Trophoblast cell (in vitro differentiated cells and primary cell): Measurements from ENCODE around the gene RARB.
A peak's percentile ranks its signal among the peaks of the same experiment; 100 is the strongest.

Source experiments
- DNase-seq, 2 donors: peaks; one replicate each; pipeline ENCODE4 v3.0.0-alpha.2; 2016
- H2AFZ ChIP-seq: 2 replicates; pipeline ENCODE4 v1.6.1; 2013; ENCODE audit warnings: low read length, moderate library complexity, mild to moderate bottlenecking; ENCODE audit not compliant: insufficient read depth, poor library complexity
- H2AK5ac ChIP-seq: 2 replicates; pipeline ENCODE4 v1.6.1; 2013; ENCODE audit warnings: mild to moderate bottlenecking, low read length
- H2BK120ac ChIP-seq: 2 replicates; pipeline ENCODE4 v1.6.1; 2013; ENCODE audit warnings: low read length, mild to moderate bottlenecking, moderate library complexity; ENCODE audit not compliant: insufficient read depth, poor library complexity
- H2BK12ac ChIP-seq: 2 replicates; pipeline ENCODE4 v1.6.1; 2013; ENCODE audit warnings: mild to moderate bottlenecking, low read length, moderate library complexity
- H2BK5ac ChIP-seq: 2 replicates; pipeline ENCODE4 v1.6.1; 2013; ENCODE audit warnings: low read length, low read depth, moderate library complexity, mild to moderate bottlenecking; ENCODE audit not compliant: poor library complexity
- H3K14ac ChIP-seq: 2 replicates; pipeline ENCODE4 v1.6.1; 2013; ENCODE audit warnings: mild to moderate bottlenecking, low read length
- H3K18ac ChIP-seq: 2 replicates; pipeline ENCODE4 v1.6.1; 2013; ENCODE audit warnings: mild to moderate bottlenecking, low read length
- H3K23ac ChIP-seq: 2 replicates; pipeline ENCODE4 v1.6.1; 2013; ENCODE audit warnings: low read length
- H3K27ac ChIP-seq: 2 replicates; pipeline ENCODE4 v1.5.1; 2013; ENCODE audit warnings: low read depth, mild to moderate bottlenecking, inconsistent platforms, low read length, moderate library complexity
- H3K27me3 ChIP-seq: 2 replicates; pipeline ENCODE4 v1.6.1; 2013; ENCODE audit warnings: inconsistent platforms, mild to moderate bottlenecking, low read length, moderate library complexity; ENCODE audit not compliant: insufficient read depth
- H3K36me3 ChIP-seq, 2 experiments: 1 replicate in 1 of 2; 2 replicates in 1 of 2; pipeline ENCODE4 v1.6.1; 2013; ENCODE audit warnings: low read length in 2 of 2, mild to moderate bottlenecking in 2 of 2, moderate library complexity in 1 of 2; ENCODE audit not compliant: insufficient read depth in 2 of 2, control insufficient read depth in 1 of 2
- H3K4ac ChIP-seq: 2 replicates; pipeline ENCODE4 v1.6.1; 2013; ENCODE audit warnings: low read depth, mild to moderate bottlenecking, low read length, moderate library complexity
- H3K4me1 ChIP-seq, 2 experiments: 1 replicate in 1 of 2; 2 replicates in 1 of 2; pipeline ENCODE4 v1.6.1; 2013; ENCODE audit warnings: low read length in 2 of 2, mild to moderate bottlenecking in 2 of 2, moderate library complexity in 1 of 2; ENCODE audit not compliant: insufficient read depth in 2 of 2, control insufficient read depth in 1 of 2
- H3K4me2 ChIP-seq: 2 replicates; pipeline ENCODE4 v1.6.1; 2013; ENCODE audit warnings: inconsistent platforms, mild to moderate bottlenecking, low read length, moderate library complexity
- H3K4me3 ChIP-seq: 2 replicates; pipeline ENCODE4 v1.5.1; 2013; ENCODE audit warnings: mild to moderate bottlenecking, low read depth, low read length, inconsistent platforms
- H3K79me1 ChIP-seq: one replicate; pipeline ENCODE4 v1.6.1; 2013; ENCODE audit warnings: low read length
- H3K79me2 ChIP-seq: 2 replicates; pipeline ENCODE4 v1.6.1; 2013; ENCODE audit warnings: low read length, mild to moderate bottlenecking; ENCODE audit not compliant: control insufficient read depth, insufficient read depth, poor library complexity
- H3K9ac ChIP-seq: 2 replicates; pipeline ENCODE4 v1.6.1; 2013; ENCODE audit warnings: mild to moderate bottlenecking, low read length
- H3K9me3 ChIP-seq: 2 replicates; pipeline ENCODE4 v1.6.1; 2013; ENCODE audit warnings: low read depth, mild to moderate bottlenecking, control low read depth, inconsistent platforms, low read length; ENCODE audit not compliant: insufficient read depth
- H4K12ac ChIP-seq: 2 replicates; pipeline ENCODE4 v1.6.1; 2013; ENCODE audit warnings: low read depth, mild to moderate bottlenecking, low read length, moderate library complexity
- H4K8ac ChIP-seq: 2 replicates; pipeline ENCODE4 v1.6.1; 2013; ENCODE audit warnings: low read depth, mild to moderate bottlenecking, low read length, moderate library complexity
- H4K91ac ChIP-seq: one replicate; pipeline ENCODE4 v1.6.1; 2013; ENCODE audit warnings: low read depth, mild to moderate bottlenecking, low read length, moderate library complexity
- WGBS: extraction: QIAGEN DNeasy Blood & Tissue Kit; methylation state at CpG from one replicate; pipeline ENCODE4 v1.1.7; 2013; ENCODE audit warnings: missing lambda C conversion rate; ENCODE audit not compliant: insufficient read length, insufficient coverage; ENCODE audit errors: extremely low coverage; 5-methylcytosine and 5-hydroxymethylcytosine counted together

Gene RARB

DNA sequence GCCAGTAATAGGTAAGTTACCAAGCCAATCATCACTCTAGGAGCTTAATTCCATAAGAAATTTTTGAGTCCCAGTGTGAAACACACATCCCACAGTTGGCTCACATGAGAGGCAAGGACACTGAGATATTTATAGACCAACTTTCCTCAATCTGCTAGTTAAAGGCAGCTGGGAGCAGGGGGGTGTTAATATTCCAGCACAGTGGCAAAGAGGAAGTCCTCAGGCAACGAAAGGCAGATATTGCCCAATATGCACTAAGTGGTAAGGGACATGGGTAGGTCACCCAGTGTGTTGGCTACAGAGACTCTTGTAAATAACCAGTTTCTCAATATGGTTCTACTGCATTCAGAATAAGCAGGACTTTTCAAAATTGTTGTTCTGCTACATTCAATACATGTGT, 175.6 kb downstream of the RARB start:
- DNase-seq, result peak; percentile 71 to 87
- Histone ChIP-seq H3K4me1 (no peaks in the 10 kb centered on the region), H4K12ac (no peak overlapping the region), H3K4ac (no peak overlapping the region), H4K91ac (no peak overlapping the region), H3K9me3 (no peaks in the 10 kb centered on the region), H2AFZ (no peak overlapping the region), H3K4me3 (no peak overlapping the region), H3K79me1 (no peaks in the 10 kb centered on the region), H2BK120ac (no peak overlapping the region), H2BK12ac (no peak overlapping the region), H3K4me2 (no peak overlapping the region), H3K14ac (no peak overlapping the region), H3K36me3 (peaks cover 7 to 9% of the 10 kb centered on the region in 2 experiments), H3K79me2 (no peaks in the 10 kb centered on the region), H3K9ac (no peak overlapping the region), H3K23ac (no peak overlapping the region), H2AK5ac (no peak overlapping the region), H3K27ac (no peak overlapping the region), H2BK5ac (no peak overlapping the region), H3K18ac (no peak overlapping the region), H4K8ac (no peak overlapping the region), H3K27me3 (no peaks in the 10 kb centered on the region)
- WGBS, result no CpG with 5 or more reads among the region's 1 CpG

DNA sequence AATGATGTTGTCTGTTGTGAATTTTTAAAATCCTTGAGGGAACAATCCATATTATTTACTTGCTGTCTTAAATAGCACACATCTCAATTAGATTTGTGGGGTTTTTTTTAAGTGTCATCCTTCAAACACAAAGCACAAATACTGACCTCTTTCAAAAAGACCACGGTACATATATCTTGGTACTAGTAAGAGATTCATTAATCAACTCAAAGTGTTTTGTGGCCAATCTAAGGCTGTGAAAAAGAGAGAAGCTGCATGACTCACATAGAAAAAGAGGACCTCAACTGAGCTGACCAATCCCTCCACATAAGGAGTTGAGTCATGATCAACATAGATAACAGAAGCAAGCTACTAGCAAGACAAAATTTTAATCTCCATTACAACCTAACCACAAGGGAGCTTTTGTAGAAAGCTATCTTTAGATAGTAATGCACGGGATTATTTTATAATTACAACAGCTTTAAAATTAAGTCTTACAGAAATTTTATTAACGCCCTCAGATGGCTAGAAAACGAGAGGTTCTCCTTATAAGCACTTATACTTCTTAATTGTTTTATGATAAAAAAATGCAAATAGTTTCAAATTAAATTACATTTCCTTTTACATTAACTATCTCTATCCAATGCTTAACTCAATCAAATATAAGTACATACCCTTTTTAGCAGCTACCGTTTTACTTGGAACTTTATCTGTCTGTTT, 176.2 kb downstream of the RARB start:
- no peak overlapping the region for H3K4me3 ChIP-seq
- H2AFZ ChIP-seq, result no peak overlapping the region
- H3K4me1 ChIP-seq, result no peaks in the 10 kb centered on the region
- no CpG with 5 or more reads among the region's 5 CpGs for WGBS
- H3K4ac ChIP-seq, result no peak overlapping the region
- H3K27me3 ChIP-seq, result no peaks in the 10 kb centered on the region
- H3K4me2 ChIP-seq, result no peak overlapping the region
- H3K79me1 ChIP-seq, result no peaks in the 10 kb centered on the region
- H4K91ac ChIP-seq, result no peak overlapping the region
- H2AK5ac ChIP-seq, result no peak overlapping the region
- no peak overlapping the region for H3K23ac ChIP-seq
- no peaks in the 10 kb centered on the region for H3K9me3 ChIP-seq
- no peaks in the 10 kb centered on the region for H3K79me2 ChIP-seq
- no peak overlapping the region for H3K9ac ChIP-seq
- no peak overlapping the region for H3K18ac ChIP-seq
- H3K14ac ChIP-seq, result no peak overlapping the region
- no peak overlapping the region for H2BK5ac ChIP-seq
- H4K12ac ChIP-seq, result no peak overlapping the region
- no peak overlapping the region for H2BK12ac ChIP-seq
- no peak overlapping the region for H2BK120ac ChIP-seq
- H3K36me3 ChIP-seq, result peaks cover 7 to 9% of the 10 kb centered on the region in 2 experiments
- H3K27ac ChIP-seq, result no peak overlapping the region
- DNase-seq, result peak in 1 of 2 donors; percentile 62
- H4K8ac ChIP-seq, result no peak overlapping the region

DNA sequence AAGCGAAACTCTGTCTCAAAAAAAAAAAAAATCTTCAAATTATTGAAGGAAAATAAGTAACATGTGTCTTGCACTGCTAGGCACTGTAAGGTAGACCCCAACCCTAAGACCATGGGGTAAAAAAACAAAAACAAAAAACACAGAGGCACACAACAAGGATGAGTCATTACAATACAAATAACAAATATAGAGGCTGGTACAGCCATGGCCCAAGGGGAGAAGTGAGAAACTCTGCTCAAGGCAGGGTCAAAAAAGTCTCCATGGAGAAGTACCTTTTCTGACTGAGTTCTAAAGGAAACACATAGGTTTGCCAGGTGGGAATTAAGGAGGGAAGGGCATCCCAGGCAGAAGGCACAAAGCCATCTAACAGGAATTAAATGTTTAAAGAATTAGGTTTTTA, 182.1 kb downstream of the RARB start:
- no peak overlapping the region for H4K91ac ChIP-seq
- no peak overlapping the region for H2BK120ac ChIP-seq
- no peak overlapping the region for H3K27ac ChIP-seq
- H2AFZ ChIP-seq, result no peak overlapping the region
- H3K36me3 ChIP-seq, result peaks cover 9 to 10% of the 10 kb centered on the region in 2 experiments
- H3K14ac ChIP-seq, result no peak overlapping the region
- H3K79me2 ChIP-seq, result no peaks in the 10 kb centered on the region
- no peak overlapping the region for H2BK12ac ChIP-seq
- no peak overlapping the region for H4K8ac ChIP-seq
- H3K9me3 ChIP-seq, result no peaks in the 10 kb centered on the region
- H3K18ac ChIP-seq, result no peak overlapping the region
- no peaks in the 10 kb centered on the region for H3K79me1 ChIP-seq
- no peaks in the 10 kb centered on the region for H3K27me3 ChIP-seq
- no peak for DNase-seq
- H3K4me3 ChIP-seq, result no peak overlapping the region
- no peak overlapping the region for H2BK5ac ChIP-seq
- no peak overlapping the region for H3K4ac ChIP-seq
- H4K12ac ChIP-seq, result no peak overlapping the region
- no peak overlapping the region for H2AK5ac ChIP-seq
- H3K4me2 ChIP-seq, result no peak overlapping the region
- no peaks in the 10 kb centered on the region for H3K4me1 ChIP-seq
- H3K23ac ChIP-seq, result no peak overlapping the region
- H3K9ac ChIP-seq, result no peak overlapping the region
- no CpG with 5 or more reads among the region's 1 CpG for WGBS

DNA sequence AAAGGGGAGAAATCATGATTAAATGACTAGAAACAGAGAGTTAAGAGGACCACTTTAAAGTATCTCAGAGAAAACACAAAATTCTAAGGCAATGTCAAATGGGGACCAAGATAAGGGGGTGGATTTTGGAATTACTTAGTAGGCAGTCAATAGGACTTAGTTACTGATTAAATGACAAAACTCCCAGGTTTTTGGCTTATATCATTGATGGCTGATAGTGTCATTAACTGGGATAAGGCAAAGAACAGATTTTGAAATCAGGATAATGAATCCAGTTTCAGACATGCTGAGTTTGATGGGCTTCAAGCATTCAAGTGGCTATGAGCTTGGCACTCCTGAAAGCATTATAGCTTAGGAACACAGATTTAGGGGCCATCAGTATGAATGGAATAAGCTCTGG, 182.7 kb downstream of the RARB start:
- no peak overlapping the region for H2BK120ac ChIP-seq
- no peak overlapping the region for H4K91ac ChIP-seq
- H3K36me3 ChIP-seq, result peaks cover 9 to 10% of the 10 kb centered on the region in 2 experiments
- H4K8ac ChIP-seq, result no peak overlapping the region
- H3K18ac ChIP-seq, result no peak overlapping the region
- no peaks in the 10 kb centered on the region for H3K79me1 ChIP-seq
- H2BK5ac ChIP-seq, result no peak overlapping the region
- H2AK5ac ChIP-seq, result no peak overlapping the region
- H3K4me2 ChIP-seq, result no peak overlapping the region
- H3K9ac ChIP-seq, result no peak overlapping the region
- no peak for DNase-seq
- no peaks in the 10 kb centered on the region for H3K79me2 ChIP-seq
- no peaks in the 10 kb centered on the region for H3K4me1 ChIP-seq
- H3K4ac ChIP-seq, result no peak overlapping the region
- H2AFZ ChIP-seq, result no peak overlapping the region
- H3K9me3 ChIP-seq, result no peaks in the 10 kb centered on the region
- no peak overlapping the region for H2BK12ac ChIP-seq
- H3K4me3 ChIP-seq, result no peak overlapping the region
- no peaks in the 10 kb centered on the region for H3K27me3 ChIP-seq
- no peak overlapping the region for H3K14ac ChIP-seq
- no peak overlapping the region for H4K12ac ChIP-seq
- no peak overlapping the region for H3K23ac ChIP-seq
- H3K27ac ChIP-seq, result no peak overlapping the region
